IMR-90 (cell line): ENCODE data around the gene ZC3H15. TPM values are rescaled to one million over a fixed set of nuclear protein-coding genes. Genes with fewer than 3 reads are reported as not detected.

ENCODE experiments used
- BHLHE40 ChIP-seq: fragments of 150-350 bp; IDR thresholded peaks from 2 replicates; pipeline ENCODE4 v1.6.1; 2016; ENCODE audit warnings: mild to moderate bottlenecking, low read depth, low read length
- CEBPB ChIP-seq: IDR thresholded peaks from 2 replicates; pipeline ENCODE4 v1.6.1; 2012; ENCODE audit warnings: low read depth, low read length, improper control_type of control experiment
- FOS ChIP-seq: fragments of 150-350 bp; IDR thresholded peaks from 2 replicates; pipeline ENCODE4 v1.6.1; 2016; ENCODE audit warnings: low read depth, low read length
- POLR2A ChIP-seq: IDR thresholded peaks from 2 replicates; pipeline ENCODE4 v1.6.1; 2012; ENCODE audit warnings: mild to moderate bottlenecking, low read depth, low read length
- SMC3 ChIP-seq: fragments of 150-350 bp; IDR thresholded peaks from 2 replicates; pipeline ENCODE4 v1.6.1; 2016; ENCODE audit warnings: low read depth, mild to moderate bottlenecking, antibody characterized with exemption, low read length, moderate library complexity
- polyA plus RNA-seq, 3 experiments: library from polyadenylated mRNA; depleted of rRNA; stranded (reverse); fragments of >200 nt; gene quantifications; 2 replicates each; pipeline ENCODE4 v1.2.3, GENCODE V29; 2012; ENCODE audit warnings: low replicate concordance in 1 of 3
- total RNA-seq: library from RNA; depleted of rRNA; stranded (reverse); fragments of >200 nt; gene quantifications from 2 replicates; pipeline ENCODE4 v1.2.3, GENCODE V29; 2012
- TF ChIP-seq, protein P1 (sequence below): conservative IDR thresholded peaks from 2 replicates; pipeline ENCODE4 v1.5.1; 2012; ENCODE audit warnings: mild to moderate bottlenecking, low read depth, low read length, improper control_type of control experiment

Gene ZC3H15
- total and polyA plus RNA-seq, 2 of the 4 experiments (the other 2 are of a cell fraction): 22.9 to 47.4 TPM

DNA sequence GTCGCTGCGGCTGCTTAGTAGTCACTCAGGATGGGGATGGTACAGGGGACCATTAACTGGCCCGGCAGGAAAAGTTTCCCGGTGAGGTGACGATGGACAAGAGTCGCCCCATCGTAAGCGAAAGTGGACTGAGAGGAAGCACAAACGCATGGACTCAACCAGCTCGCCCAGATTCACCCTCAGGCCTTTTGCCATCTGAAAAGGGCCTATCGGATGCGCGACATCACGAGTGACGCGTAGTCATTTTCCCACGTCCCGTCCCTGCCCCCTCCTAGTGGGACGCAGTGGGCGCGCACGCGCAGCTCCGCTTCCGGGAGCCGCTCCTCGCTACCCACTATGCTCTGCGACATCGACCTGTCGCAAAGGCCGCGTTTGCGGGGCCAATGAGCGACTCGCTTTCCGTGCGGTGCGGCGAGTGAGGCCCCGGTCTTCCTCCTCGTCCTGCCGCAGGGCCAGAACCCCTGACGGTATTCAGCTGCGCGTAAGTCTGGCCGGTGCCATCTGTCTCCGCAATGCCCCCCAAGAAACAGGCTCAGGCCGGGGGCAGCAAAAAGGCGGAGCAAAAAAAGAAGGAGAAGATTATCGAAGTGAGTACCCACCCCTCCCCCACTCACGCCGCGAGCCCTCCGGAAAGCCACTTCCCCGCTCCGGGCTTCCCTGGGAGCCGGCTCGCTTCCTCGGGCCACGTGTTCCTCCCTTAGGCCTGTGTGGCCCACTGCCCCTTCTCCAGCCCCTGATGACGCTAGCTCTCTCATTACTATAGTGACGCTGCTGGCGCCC is at the start of gene ZC3H15 (continued):
- TF ChIP-seq, protein P1, sequence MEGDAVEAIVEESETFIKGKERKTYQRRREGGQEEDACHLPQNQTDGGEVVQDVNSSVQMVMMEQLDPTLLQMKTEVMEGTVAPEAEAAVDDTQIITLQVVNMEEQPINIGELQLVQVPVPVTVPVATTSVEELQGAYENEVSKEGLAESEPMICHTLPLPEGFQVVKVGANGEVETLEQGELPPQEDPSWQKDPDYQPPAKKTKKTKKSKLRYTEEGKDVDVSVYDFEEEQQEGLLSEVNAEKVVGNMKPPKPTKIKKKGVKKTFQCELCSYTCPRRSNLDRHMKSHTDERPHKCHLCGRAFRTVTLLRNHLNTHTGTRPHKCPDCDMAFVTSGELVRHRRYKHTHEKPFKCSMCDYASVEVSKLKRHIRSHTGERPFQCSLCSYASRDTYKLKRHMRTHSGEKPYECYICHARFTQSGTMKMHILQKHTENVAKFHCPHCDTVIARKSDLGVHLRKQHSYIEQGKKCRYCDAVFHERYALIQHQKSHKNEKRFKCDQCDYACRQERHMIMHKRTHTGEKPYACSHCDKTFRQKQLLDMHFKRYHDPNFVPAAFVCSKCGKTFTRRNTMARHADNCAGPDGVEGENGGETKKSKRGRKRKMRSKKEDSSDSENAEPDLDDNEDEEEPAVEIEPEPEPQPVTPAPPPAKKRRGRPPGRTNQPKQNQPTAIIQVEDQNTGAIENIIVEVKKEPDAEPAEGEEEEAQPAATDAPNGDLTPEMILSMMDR: no peak
- peak; percentile 29; the same call in 1 of the 2 replicates for TF ChIP-seq CEBPB
- TF ChIP-seq POLR2A: peak; percentile 97
- TF ChIP-seq SMC3: no peak
- peak; percentile 27; the same call in 1 of the 2 replicates for TF ChIP-seq FOS
- no peak for TF ChIP-seq BHLHE40
